Activated CD4-positive, alpha-beta memory T cell treated with anti-CD3 and anti-CD28 coated beads, Interleukin-2, amount 10 ng/mL, durations not matched to agents 7 days and 5 days (primary cell): ENCODE data around the gene ATP13A4. TPM values are rescaled to one million over a fixed set of nuclear protein-coding genes. Genes with fewer than 3 reads are reported as not detected.
"Not testable (repeated sequence)": the region's sequence is repeated elsewhere in the genome, so short reads cannot be mapped to it uniquely, and the experiment has no call there.

ENCODE experiments used
- CTCF ChIA-PET: fragments of 350-600 bp; sonication (Branson Sonifier 250); formaldehyde crosslinking; loops from one replicate; lab custom pipeline; 2021; ENCODE audit warnings: antibody characterized with exemption, inconsistent platforms; lab: Charles Lee
- POLR2A ChIA-PET: fragments of 350-600 bp; sonication (Branson Sonifier 250); formaldehyde crosslinking; loops from one replicate; lab custom pipeline; 2021; ENCODE audit warnings: antibody characterized with exemption; lab: Charles Lee
- DNase-seq: peaks from one replicate; pipeline ENCODE4 v3.0.0-alpha.2; 2020
- H3K27ac Mint-ChIP-seq: one replicate; pipeline ENCODE4 v1.8.0; 2021; ENCODE audit warnings: mild to moderate bottlenecking, mixed read lengths
- H3K27me3 Mint-ChIP-seq: one replicate; pipeline ENCODE4 v1.8.0; 2021; ENCODE audit warnings: mixed read lengths
- H3K36me3 Mint-ChIP-seq: one replicate; pipeline ENCODE4 v1.8.0; 2021; ENCODE audit warnings: low read depth, mixed read lengths
- H3K4me1 Mint-ChIP-seq: one replicate; pipeline ENCODE4 v1.8.0; 2021; ENCODE audit warnings: mixed read lengths
- H3K4me3 Mint-ChIP-seq: one replicate; pipeline ENCODE4 v1.8.0; 2021; ENCODE audit warnings: mild to moderate bottlenecking, mixed read lengths
- H3K9me3 Mint-ChIP-seq: one replicate; pipeline ENCODE4 v1.8.0; 2021; ENCODE audit warnings: mixed read lengths
- total RNA-seq, 2 experiments: library from RNA; stranded (reverse); gene quantifications; one replicate each; pipeline ENCODE4 v1.2.3, GENCODE V29; 2021

ATP13A4 gene
- total RNA-seq, 2 experiments from 2014 or later: 1.7 to 1.8 TPM

GRCh38 chr3:193548406-193548805 lies 6.3 kb downstream of the ATP13A4 start:
- POLR2A ChIA-PET: no interaction called here
- no peak for DNase-seq
- Mint-ChIP-seq H3K4me3 (no peak overlapping the region), H3K4me1 (no peaks in the 10 kb centered on the region), H3K27ac (no peak overlapping the region), H3K27me3 (no peaks in the 10 kb centered on the region), H3K9me3 (no peaks in the 10 kb centered on the region), H3K36me3 (no peaks in the 10 kb centered on the region)
- CTCF ChIA-PET: no interaction called here

DNA sequence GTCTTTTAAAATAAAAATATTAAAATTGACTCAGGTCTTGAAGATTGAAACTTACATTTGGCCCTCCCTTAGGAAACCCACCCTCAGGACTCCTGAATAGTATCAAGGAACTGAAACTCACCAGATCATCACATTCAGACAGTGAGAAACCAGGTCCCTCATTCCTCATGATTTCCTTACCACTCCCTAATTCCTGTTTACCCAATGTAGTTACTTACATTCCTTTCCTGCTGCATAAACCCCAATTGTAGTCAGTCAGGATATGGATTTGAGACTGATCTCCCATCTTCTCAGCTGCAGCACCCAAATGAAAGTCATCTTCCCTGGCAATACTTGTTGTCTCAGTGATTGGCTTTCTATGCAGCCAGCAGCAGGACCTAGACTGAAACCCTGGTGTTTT lies 8.6 kb downstream of the ATP13A4 start:
- H3K36me3 Mint-ChIP-seq: no peaks in the 10 kb centered on the region
- H3K4me1 Mint-ChIP-seq: no peaks in the 10 kb centered on the region
- POLR2A ChIA-PET: no interaction called here
- CTCF ChIA-PET: no interaction called here
- H3K4me3 Mint-ChIP-seq: no peak overlapping the region
- H3K9me3 Mint-ChIP-seq: no peaks in the 10 kb centered on the region
- no peaks in the 10 kb centered on the region for H3K27me3 Mint-ChIP-seq
- DNase-seq: no peak
- H3K27ac Mint-ChIP-seq: no peak overlapping the region

- ChIA-PET POLR2A (no interaction called here), CTCF (no interaction called here)
- no peaks in the 10 kb centered on the region for H3K36me3 Mint-ChIP-seq
- no peaks in the 10 kb centered on the region for H3K27me3 Mint-ChIP-seq
- H3K4me3 Mint-ChIP-seq: no peak overlapping the region
- no peak for DNase-seq
- no peaks in the 10 kb centered on the region for H3K4me1 Mint-ChIP-seq
- no peaks in the 10 kb centered on the region for H3K9me3 Mint-ChIP-seq
- H3K27ac Mint-ChIP-seq: no peak overlapping the region
Observed at GRCh38 chr3:193545304-193545703, 9.4 kb downstream of the ATP13A4 start.

DNA sequence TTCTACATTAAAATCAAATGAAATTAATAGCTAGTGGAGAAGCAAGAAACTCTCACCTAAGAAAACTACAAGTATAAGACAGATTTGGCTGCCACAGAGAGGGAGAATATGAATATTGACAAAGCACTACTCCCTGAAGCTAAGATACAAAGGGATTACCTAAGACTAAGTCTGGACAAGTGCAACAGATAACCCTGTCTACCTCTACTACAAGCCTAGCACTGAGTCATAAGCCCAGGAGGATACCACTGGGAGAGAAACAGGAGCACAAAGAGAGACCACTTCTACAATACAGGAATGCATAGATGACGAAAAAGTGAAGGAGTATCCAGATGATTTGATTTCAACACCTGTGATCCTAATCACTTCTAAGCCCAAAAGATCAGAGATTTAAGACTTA lies 10.4 kb downstream of the ATP13A4 start:
- Mint-ChIP-seq H3K27me3 (no peaks in the 10 kb centered on the region), H3K9me3 (no peaks in the 10 kb centered on the region), H3K4me3 (no peak overlapping the region), H3K27ac (no peak overlapping the region), H3K36me3 (no peaks in the 10 kb centered on the region), H3K4me1 (no peaks in the 10 kb centered on the region)
- POLR2A ChIA-PET: no interaction called here
- DNase-seq: no peak
- CTCF ChIA-PET: no interaction called here

- H3K9me3 Mint-ChIP-seq: no peaks in the 10 kb centered on the region
- no peak overlapping the region for H3K4me3 Mint-ChIP-seq
- H3K27ac Mint-ChIP-seq: no peak overlapping the region
- H3K27me3 Mint-ChIP-seq: peaks cover 2% of the 10 kb centered on the region
- no peaks in the 10 kb centered on the region for H3K4me1 Mint-ChIP-seq
- ChIA-PET POLR2A (no interaction called here), CTCF (no interaction called here)
- H3K36me3 Mint-ChIP-seq: no peaks in the 10 kb centered on the region
- no peak for DNase-seq
Observed at GRCh38 chr3:193530231-193531165, 24.2 kb downstream of the ATP13A4 start.

DNA sequence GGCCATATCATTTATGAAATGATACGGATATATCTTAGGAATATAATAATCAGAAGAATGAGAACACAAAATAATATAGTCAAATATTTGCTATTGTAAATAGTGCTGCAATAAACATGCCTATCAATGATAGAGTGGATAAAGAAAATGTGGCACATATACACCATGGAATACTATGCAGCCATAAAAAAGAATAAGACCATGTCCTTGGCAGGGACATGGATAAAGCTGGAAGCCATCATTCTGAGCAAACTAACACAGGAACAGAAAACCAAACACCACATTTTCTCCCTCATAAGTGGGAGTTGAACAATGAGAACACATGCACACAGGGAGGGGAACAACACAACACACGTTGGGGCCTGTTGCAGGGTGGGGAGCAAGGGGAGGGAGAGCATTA lies 28.6 kb downstream of the ATP13A4 start:
- POLR2A ChIA-PET: not testable (repeated sequence)

GRCh38 chr3:193522473-193522872 lies 32.2 kb downstream of the ATP13A4 start:
- no peak overlapping the region for H3K27ac Mint-ChIP-seq
- H3K4me1 Mint-ChIP-seq: no peaks in the 10 kb centered on the region
- POLR2A ChIA-PET: no interaction called here
- CTCF ChIA-PET: no interaction called here
- no peaks in the 10 kb centered on the region for H3K9me3 Mint-ChIP-seq
- no peaks in the 10 kb centered on the region for H3K36me3 Mint-ChIP-seq
- no peak for DNase-seq
- H3K4me3 Mint-ChIP-seq: no peak overlapping the region
- no peaks in the 10 kb centered on the region for H3K27me3 Mint-ChIP-seq

More for the DNA sequence above, 28.6 kb downstream of the ATP13A4 start:
- DNase-seq, H3K27ac Mint-ChIP-seq, H3K27me3 Mint-ChIP-seq, CTCF ChIA-PET, H3K4me3 Mint-ChIP-seq, H3K9me3 Mint-ChIP-seq, H3K4me1 Mint-ChIP-seq, H3K36me3 Mint-ChIP-seq: not testable (repeated sequence)

DNA sequence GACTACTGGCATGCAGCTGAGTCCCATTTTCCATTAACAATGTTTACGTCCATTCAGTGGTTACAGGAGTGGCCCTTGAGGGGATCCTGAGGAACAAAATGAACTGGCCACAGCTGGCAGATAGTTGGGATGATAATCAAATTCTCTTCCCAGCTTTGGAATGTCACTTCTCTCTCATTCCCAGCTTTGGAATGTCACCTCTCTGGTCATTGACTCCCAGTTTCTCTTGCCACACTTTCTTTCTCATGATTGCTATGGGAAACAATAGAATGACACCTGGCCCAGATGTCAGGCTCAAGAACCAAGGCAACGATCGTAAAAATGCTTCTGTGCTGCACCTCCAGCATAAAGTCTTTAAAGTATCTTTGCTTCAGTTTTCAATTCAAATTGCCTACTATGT lies 34.0 kb downstream of the ATP13A4 start:
- H3K4me3 Mint-ChIP-seq: no peak overlapping the region
- H3K27me3 Mint-ChIP-seq: no peaks in the 10 kb centered on the region
- ChIA-PET POLR2A (no interaction called here), CTCF (no interaction called here)
- no peaks in the 10 kb centered on the region for H3K36me3 Mint-ChIP-seq
- no peaks in the 10 kb centered on the region for H3K9me3 Mint-ChIP-seq
- no peaks in the 10 kb centered on the region for H3K4me1 Mint-ChIP-seq
- H3K27ac Mint-ChIP-seq: no peak overlapping the region
- DNase-seq: no peak

GRCh38 chr3:193515966-193516365 lies 38.7 kb downstream of the ATP13A4 start:
- Mint-ChIP-seq H3K4me3 (no peak overlapping the region), H3K27me3 (no peaks in the 10 kb centered on the region), H3K36me3 (no peaks in the 10 kb centered on the region), H3K9me3 (no peaks in the 10 kb centered on the region), H3K4me1 (no peaks in the 10 kb centered on the region), H3K27ac (no peak overlapping the region)
- ChIA-PET CTCF (interaction anchor here (0.5 to 0.6 kb wide), 2 partner anchors 129 to 703 kb away, joined by 3 read pairs; no protein-coding TSS in a partner anchor), POLR2A (no interaction called here)
- no peak for DNase-seq

GRCh38 chr3:193510154-193510553 lies 44.5 kb downstream of the ATP13A4 start:
- H3K4me3 Mint-ChIP-seq: no peak overlapping the region
- H3K9me3 Mint-ChIP-seq: no peaks in the 10 kb centered on the region
- H3K4me1 Mint-ChIP-seq: no peaks in the 10 kb centered on the region
- no peak overlapping the region for H3K27ac Mint-ChIP-seq
- CTCF ChIA-PET: no interaction called here
- H3K27me3 Mint-ChIP-seq: no peaks in the 10 kb centered on the region
- POLR2A ChIA-PET: no interaction called here
- no peak for DNase-seq
- no peaks in the 10 kb centered on the region for H3K36me3 Mint-ChIP-seq

DNA sequence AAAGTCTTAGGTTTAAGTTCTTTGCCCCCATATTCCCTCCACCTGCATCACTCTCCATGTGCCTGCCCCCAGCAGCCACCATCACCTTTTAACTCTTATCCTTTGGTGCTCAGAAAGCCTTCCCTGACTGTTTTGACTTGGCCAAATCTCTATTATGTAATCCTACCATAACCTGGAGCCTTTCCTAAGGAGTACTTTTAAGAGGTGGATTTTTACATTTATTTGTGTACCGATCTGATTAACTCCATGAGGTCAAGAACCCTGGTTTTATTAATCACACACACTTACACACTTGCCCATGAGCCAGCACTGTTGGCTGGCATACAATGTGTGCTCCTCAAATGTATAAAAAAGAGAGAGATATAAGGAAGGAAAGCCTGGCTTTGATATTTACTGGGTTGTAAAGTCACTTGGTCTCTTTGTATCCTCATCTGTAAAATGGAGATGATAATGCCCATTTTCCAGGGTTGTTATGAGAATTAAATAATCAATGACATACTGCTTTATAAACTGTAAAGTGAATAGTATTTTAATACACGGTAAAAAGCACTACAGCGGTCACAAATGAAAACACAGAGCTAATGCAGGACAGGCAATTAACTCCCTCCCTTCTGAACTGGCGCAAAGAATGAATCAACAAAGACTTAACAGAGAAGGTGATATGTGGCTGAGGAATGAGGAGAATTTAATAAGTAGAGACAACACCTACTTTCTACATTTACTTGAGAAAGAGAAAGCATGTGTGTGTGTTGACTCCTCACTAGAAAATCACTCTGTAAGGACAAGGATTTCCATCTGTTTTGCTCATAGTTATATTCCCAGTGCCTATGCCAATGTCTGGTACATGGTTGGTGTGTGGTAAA lies 45.4 kb downstream of the ATP13A4 start:
- H3K36me3 Mint-ChIP-seq: no peaks in the 10 kb centered on the region
- H3K4me1 Mint-ChIP-seq: no peaks in the 10 kb centered on the region
- no peaks in the 10 kb centered on the region for H3K27me3 Mint-ChIP-seq
- ChIA-PET POLR2A (no interaction called here), CTCF (no interaction called here)
- H3K9me3 Mint-ChIP-seq: no peaks in the 10 kb centered on the region
- no peak for DNase-seq
- H3K4me3 Mint-ChIP-seq: no peak overlapping the region
- H3K27ac Mint-ChIP-seq: no peak overlapping the region

DNA sequence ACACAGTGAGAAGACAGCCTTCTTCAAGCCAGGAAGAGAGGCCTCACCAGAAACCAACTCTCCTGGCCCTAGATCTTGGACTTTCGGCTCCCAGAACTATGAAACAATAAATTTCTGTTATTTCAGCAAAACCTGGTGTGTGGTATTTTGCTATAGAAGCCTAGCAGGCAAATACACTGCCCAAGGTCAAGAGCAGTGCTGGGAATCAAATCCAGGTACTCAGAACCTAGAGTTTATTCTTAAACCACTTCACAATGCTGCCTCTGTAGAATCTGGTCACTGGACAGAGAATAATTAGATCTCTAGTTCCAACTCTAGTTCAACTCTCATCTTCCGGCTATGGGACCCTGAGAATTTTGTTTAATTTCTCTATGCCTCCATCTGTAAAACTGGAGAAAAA lies 46.6 kb downstream of the ATP13A4 start:
- CTCF ChIA-PET: no interaction called here
- H3K27me3 Mint-ChIP-seq: no peaks in the 10 kb centered on the region
- DNase-seq: no peak
- H3K27ac Mint-ChIP-seq: no peak overlapping the region
- H3K4me1 Mint-ChIP-seq: no peaks in the 10 kb centered on the region
- POLR2A ChIA-PET: no interaction called here
- no peaks in the 10 kb centered on the region for H3K9me3 Mint-ChIP-seq
- H3K4me3 Mint-ChIP-seq: no peak overlapping the region
- no peaks in the 10 kb centered on the region for H3K36me3 Mint-ChIP-seq

GRCh38 chr3:193507566-193507965 lies 47.1 kb downstream of the ATP13A4 start:
- Mint-ChIP-seq H3K4me3 (no peak overlapping the region), H3K27ac (no peak overlapping the region), H3K36me3 (no peaks in the 10 kb centered on the region), H3K4me1 (no peaks in the 10 kb centered on the region), H3K27me3 (no peaks in the 10 kb centered on the region), H3K9me3 (no peaks in the 10 kb centered on the region)
- no peak for DNase-seq
- CTCF ChIA-PET: no interaction called here
- POLR2A ChIA-PET: no interaction called here
